ENCODE data around the gene DBN1. TPM values are rescaled to one million over a fixed set of nuclear protein-coding genes. Genes with fewer than 3 reads are reported as not detected.

DBN1 gene
- polyA plus RNA-seq, 1 of the 3 experiments (the other 2 are of a cell fraction): 244 TPM

DNA sequence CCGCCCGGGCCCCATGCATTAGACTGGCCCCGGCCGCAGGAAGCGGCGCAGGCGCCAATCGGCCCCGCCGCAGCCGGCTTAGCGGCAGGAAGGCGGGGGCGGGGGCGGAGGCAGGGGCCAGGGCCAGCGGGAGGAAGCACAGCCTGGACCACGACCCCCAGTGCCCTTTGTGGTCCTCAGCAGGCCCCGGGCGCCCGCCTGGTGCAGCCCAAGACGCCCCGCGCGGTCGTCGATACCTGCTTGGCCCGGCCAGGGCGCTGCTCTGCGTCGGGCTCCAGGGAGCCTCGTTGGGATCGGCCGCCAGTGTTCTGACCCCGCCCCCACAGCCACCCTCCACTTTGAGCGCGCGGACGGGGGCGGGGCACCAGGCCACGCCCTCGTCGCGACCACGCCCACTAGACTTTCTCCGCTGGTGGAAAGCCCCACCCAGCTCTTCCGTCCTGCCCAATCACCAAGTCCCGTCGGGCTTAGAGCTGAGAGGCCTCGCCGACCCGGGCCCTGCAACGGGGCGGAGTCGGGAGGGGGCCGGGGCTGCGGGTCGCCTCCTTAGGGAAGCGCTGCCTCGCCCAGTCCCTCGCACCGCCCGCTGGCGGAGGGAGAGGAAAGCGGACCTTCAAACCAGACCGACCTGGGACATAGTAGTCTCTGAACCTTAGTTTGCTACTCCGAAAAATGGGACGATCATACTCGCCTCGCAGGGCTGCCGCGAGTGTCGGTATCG, 24.0 kb upstream of the DBN1 start, which contains the start of gene PDLIM7:
Gene PDLIM7 (minus strand): TSS at position 313 of the 721 bp plus-strand sequence. CDS start 1,092 bp downstream, outside the sequence.
- H3K36me3 ChIP-seq (replicated peaks in 1 of 2; ENCODE audit: control insufficient read depth in 1 of 2, insufficient read depth in 2 of 2, low read length in 1 of 2): peaks cover 13 to 18% of the 10 kb centered on the region in 2 experiments
- no peaks in the 10 kb centered on the region for H3K9me2 ChIP-seq
- peaks cover 39% of the 10 kb centered on the region for H4K20me1 ChIP-seq (ENCODE audit: insufficient read depth)
- H3K27me3 ChIP-seq (ENCODE audit: insufficient read depth): no peaks in the 10 kb centered on the region
- CTCF ChIA-PET: interaction anchor here (1.1 to 15.9 kb wide), 10 partner anchors 18 to 303 kb away, joined by 3 to 228 read pairs (median 10); partner anchors contain the start of genes DBN1 and PRR7
- POLR2A ChIA-PET: interaction anchor here (0.6 to 6.7 kb wide), 8 partner anchors 19 to 94 kb away, joined by 3 to 43 read pairs (median 4); partner anchors contain the start of gene DDX41
- DNase-seq: peak; percentile 98
- H3K79me2 ChIP-seq (ENCODE audit: insufficient read depth): peaks cover 46% of the 10 kb centered on the region
- peak within 1 kb of the TSS; percentile 93 for H3K9ac ChIP-seq
- peak within 1 kb of the TSS; percentile 83 to 94 for H3K4me3 ChIP-seq (ENCODE audit: low read depth in 2 of 2, low read length in 1 of 2)
- H2AFZ ChIP-seq (ENCODE audit: low read depth): peak within 1 kb of the TSS; percentile 59
- 6% methylated on average over 18 of the region's 73 CpGs for WGBS (ENCODE audit: low lambda C conversion rate)
- H3K9me3 ChIP-seq: no peaks in the 10 kb centered on the region
- peaks cover 23% of the 10 kb centered on the region for H3F3A ChIP-seq (replicated peaks; ENCODE audit: insufficient read depth)
- peak within 1 kb of the TSS; percentile 80 to 94 for H3K27ac ChIP-seq (ENCODE audit: low read depth in 2 of 2, low read length in 1 of 2)
- peaks cover 32 to 62% of the 10 kb centered on the region in 2 experiments; a peak in 3 of 4 replicates for H3K4me1 ChIP-seq (ENCODE audit: control insufficient read depth in 1 of 2, insufficient read depth in 2 of 2, low read depth in 1 of 2, low read length in 1 of 2)
- H3K4me2 ChIP-seq: peak within 1 kb of the TSS; percentile 94
- TF ChIP-seq YY1 (IDR thresholded peaks at IDR 0.05; ENCODE audit: low read depth) (0 out of 2 replicates have a peak, but pooled peaks have one; percentile 24), POLR2AphosphoS5 (IDR thresholded peaks at IDR 0.05; ENCODE audit: low read depth, low read length) (peak; percentile 98), MXI1 (IDR thresholded peaks at IDR 0.05; ENCODE audit: low read depth, low read length) (peak; percentile 47; the same call in 1 of the 2 replicates), EP300 (IDR thresholded peaks at IDR 0.05; ENCODE audit: borderline replicate concordance in 1 of 2, low read depth in 1 of 2, low read length in 1 of 2) (no peak), TAF1 (IDR thresholded peaks at IDR 0.05; ENCODE audit: borderline replicate concordance, low read depth, low read length) (peak; percentile 98), RCOR1 (IDR thresholded peaks at IDR 0.05; ENCODE audit: low read length) (peak; percentile 59; the same call in 1 of the 2 replicates), CHD2 (IDR thresholded peaks at IDR 0.05; ENCODE audit: low read length, partially characterized antibody) (no peak), SIN3A (IDR thresholded peaks at IDR 0.05; ENCODE audit: borderline replicate concordance, low read depth, low read length) (peak; percentile 36; the same call in 1 of the 2 replicates), TCF12 (IDR thresholded peaks at IDR 0.05) (peak; percentile 13; the same call in 1 of the 2 replicates), CTCF (IDR thresholded peaks at IDR 0.05) (no peak; the same call in 1 of the 2 replicates), SMC3 (IDR thresholded peaks at IDR 0.05; ENCODE audit: low read depth, low read length) (peak; percentile 6; the same call in 1 of the 2 replicates), ELF1 (IDR thresholded peaks at IDR 0.05) (no peak), NFIC (IDR thresholded peaks at IDR 0.05; ENCODE audit: borderline replicate concordance) (peak; percentile 17; the same call in 1 of the 2 replicates)
- TF ChIP-seq, protein P1, sequence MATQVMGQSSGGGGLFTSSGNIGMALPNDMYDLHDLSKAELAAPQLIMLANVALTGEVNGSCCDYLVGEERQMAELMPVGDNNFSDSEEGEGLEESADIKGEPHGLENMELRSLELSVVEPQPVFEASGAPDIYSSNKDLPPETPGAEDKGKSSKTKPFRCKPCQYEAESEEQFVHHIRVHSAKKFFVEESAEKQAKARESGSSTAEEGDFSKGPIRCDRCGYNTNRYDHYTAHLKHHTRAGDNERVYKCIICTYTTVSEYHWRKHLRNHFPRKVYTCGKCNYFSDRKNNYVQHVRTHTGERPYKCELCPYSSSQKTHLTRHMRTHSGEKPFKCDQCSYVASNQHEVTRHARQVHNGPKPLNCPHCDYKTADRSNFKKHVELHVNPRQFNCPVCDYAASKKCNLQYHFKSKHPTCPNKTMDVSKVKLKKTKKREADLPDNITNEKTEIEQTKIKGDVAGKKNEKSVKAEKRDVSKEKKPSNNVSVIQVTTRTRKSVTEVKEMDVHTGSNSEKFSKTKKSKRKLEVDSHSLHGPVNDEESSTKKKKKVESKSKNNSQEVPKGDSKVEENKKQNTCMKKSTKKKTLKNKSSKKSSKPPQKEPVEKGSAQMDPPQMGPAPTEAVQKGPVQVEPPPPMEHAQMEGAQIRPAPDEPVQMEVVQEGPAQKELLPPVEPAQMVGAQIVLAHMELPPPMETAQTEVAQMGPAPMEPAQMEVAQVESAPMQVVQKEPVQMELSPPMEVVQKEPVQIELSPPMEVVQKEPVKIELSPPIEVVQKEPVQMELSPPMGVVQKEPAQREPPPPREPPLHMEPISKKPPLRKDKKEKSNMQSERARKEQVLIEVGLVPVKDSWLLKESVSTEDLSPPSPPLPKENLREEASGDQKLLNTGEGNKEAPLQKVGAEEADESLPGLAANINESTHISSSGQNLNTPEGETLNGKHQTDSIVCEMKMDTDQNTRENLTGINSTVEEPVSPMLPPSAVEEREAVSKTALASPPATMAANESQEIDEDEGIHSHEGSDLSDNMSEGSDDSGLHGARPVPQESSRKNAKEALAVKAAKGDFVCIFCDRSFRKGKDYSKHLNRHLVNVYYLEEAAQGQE (IDR thresholded peaks at IDR 0.05; ENCODE audit: low read depth, low read length): peak; percentile 69
- TF ChIP-seq, protein P2, sequence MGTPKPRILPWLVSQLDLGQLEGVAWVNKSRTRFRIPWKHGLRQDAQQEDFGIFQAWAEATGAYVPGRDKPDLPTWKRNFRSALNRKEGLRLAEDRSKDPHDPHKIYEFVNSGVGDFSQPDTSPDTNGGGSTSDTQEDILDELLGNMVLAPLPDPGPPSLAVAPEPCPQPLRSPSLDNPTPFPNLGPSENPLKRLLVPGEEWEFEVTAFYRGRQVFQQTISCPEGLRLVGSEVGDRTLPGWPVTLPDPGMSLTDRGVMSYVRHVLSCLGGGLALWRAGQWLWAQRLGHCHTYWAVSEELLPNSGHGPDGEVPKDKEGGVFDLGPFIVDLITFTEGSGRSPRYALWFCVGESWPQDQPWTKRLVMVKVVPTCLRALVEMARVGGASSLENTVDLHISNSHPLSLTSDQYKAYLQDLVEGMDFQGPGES (IDR thresholded peaks at IDR 0.05; ENCODE audit: low read depth, low read length): no peak
- TF ChIP-seq, protein P3, sequence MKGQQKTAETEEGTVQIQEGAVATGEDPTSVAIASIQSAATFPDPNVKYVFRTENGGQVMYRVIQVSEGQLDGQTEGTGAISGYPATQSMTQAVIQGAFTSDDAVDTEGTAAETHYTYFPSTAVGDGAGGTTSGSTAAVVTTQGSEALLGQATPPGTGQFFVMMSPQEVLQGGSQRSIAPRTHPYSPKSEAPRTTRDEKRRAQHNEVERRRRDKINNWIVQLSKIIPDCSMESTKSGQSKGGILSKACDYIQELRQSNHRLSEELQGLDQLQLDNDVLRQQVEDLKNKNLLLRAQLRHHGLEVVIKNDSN (IDR thresholded peaks at IDR 0.05; ENCODE audit: borderline replicate concordance, low read depth): no peak

Measured in SK-N-SH (cell line).